HCT116 (cell line): ENCODE measurements around the gene SCARB1. TPM values are rescaled to one million over a fixed set of nuclear protein-coding genes. Genes with fewer than 3 reads are reported as not detected.

Experiments used
- ATAC-seq: fragments of 200-7000 bp; cut with Tn5 transposase; 2 replicates; pipeline ENCODE4 v1.9.1; 2020; ENCODE audit warnings: mild to moderate bottlenecking, moderate library complexity
- BruUV-seq: library from RNA; stranded (reverse); fragments of 400-500 nt; replicated peaks from 2 replicates; lab custom pipeline; 2021; lab: Mats Ljungman, UMichigan
- CTCF ChIA-PET: fragments of 300-600 bp; sonication (Branson Sonifier 250); formaldehyde crosslinking; loops from one replicate; lab custom pipeline; 2021; ENCODE audit warnings: antibody characterized with exemption; lab: Charles Lee
- POLR2A ChIA-PET: fragments of 300-600, 350-600 bp; sonication (Branson Sonifier 250); formaldehyde crosslinking; loops from one replicate; lab custom pipeline; 2021; ENCODE audit warnings: antibody characterized with exemption; lab: Charles Lee
- RAD21 ChIA-PET, 2 experiments: fragments of 300-600 bp; sonication (Branson Sonifier 250); formaldehyde crosslinking; loops; one replicate each; lab custom pipeline; 2023; ENCODE audit warnings: low total read pairs in 2 of 2; ENCODE audit not compliant: uncharacterized antibody in 2 of 2, unreplicated experiment in 2 of 2, low non-redundant PET in 1 of 2; lab: Charles Lee
- DNase-seq: peaks from one replicate; pipeline ENCODE4 v3.0.0-alpha.2; 2010; ENCODE audit warnings: low read depth, low spot score
- H2AFZ ChIP-seq: fragments of 200-600 bp; shearing (Covaris generic), sonication (generic); 2 replicates; pipeline ENCODE4 v1.6.1; 2017; ENCODE audit warnings: low read depth, mixed run types, mixed read lengths, antibody characterized with exemption, low read length; ENCODE audit not compliant: poor library complexity, severe bottlenecking
- H3K27ac ChIP-seq: 2 replicates; pipeline ENCODE4 v1.5.1; 2012; ENCODE audit warnings: low read depth, low read length
- H3K27me3 ChIP-seq: fragments of 200-600 bp; sonication (generic); 2 replicates; pipeline ENCODE4 v1.6.1; 2016; ENCODE audit warnings: mixed run types, low read length, mixed read lengths; ENCODE audit not compliant: insufficient read depth
- H3K36me3 ChIP-seq, 2 experiments: fragments of 200-500 bp in 1 of 2; fragments of 200-600 bp in 1 of 2; sonication (Bioruptor generic) in 1 of 2; sonication (generic) in 1 of 2; 2 replicates each; pipeline versions ENCODE4 v1.5.1 to v1.6.1; 2014 to 2016; ENCODE audit warnings: low read length in 2 of 2, inconsistent platforms in 1 of 2, mixed read lengths in 1 of 2, mixed run types in 1 of 2; ENCODE audit not compliant: insufficient read depth in 2 of 2, control insufficient read depth in 1 of 2
- H3K4me1 ChIP-seq, 2 experiments: fragments of 200-600 bp in 1 of 2; sonication (generic) in 1 of 2; 2 replicates each; pipeline versions ENCODE4 v1.5.1 to v1.6.1; 2012 to 2017; ENCODE audit warnings: low read length in 2 of 2, inconsistent platforms in 1 of 2, mild to moderate bottlenecking in 1 of 2, mixed read lengths in 1 of 2, mixed run types in 1 of 2, moderate library complexity in 1 of 2; ENCODE audit not compliant: insufficient read depth in 2 of 2, control insufficient read depth in 1 of 2
- H3K4me2 ChIP-seq: fragments of 200-600 bp; sonication (generic); 2 replicates; pipeline ENCODE4 v1.6.1; 2017; ENCODE audit warnings: mixed run types, low read length, mixed read lengths
- H3K4me3 ChIP-seq, 2 experiments: fragments of 200-600 bp in 1 of 2; sonication (generic) in 1 of 2; replicated peaks in 1 of 2; 2 replicates each; pipeline ENCODE4 v1.5.1; 2011 to 2016; ENCODE audit warnings: low read length in 2 of 2, control low read depth in 1 of 2, low read depth in 1 of 2, mild to moderate bottlenecking in 1 of 2, mixed read lengths in 1 of 2, mixed run types in 1 of 2
- H3K79me2 ChIP-seq: fragments of 200-600 bp; sonication (generic); 2 replicates; pipeline ENCODE4 v1.6.1; 2017; ENCODE audit warnings: mild to moderate bottlenecking, mixed run types, low read length, moderate library complexity, mixed read lengths; ENCODE audit not compliant: insufficient read depth
- H3K9ac ChIP-seq: fragments of 200-600 bp; sonication (generic); 2 replicates; pipeline ENCODE4 v1.6.1; 2016; ENCODE audit warnings: low read length, mixed read lengths
- H3K9me2 ChIP-seq: fragments of 200-600 bp; sonication (generic), shearing (Covaris generic); 2 replicates; pipeline ENCODE4 v1.6.1; 2017; ENCODE audit warnings: mixed run types, mild to moderate bottlenecking, moderate library complexity; ENCODE audit not compliant: insufficient read depth
- H3K9me3 ChIP-seq, 2 experiments: fragments of 200-500 bp in 1 of 2; fragments of 200-600 bp in 1 of 2; sonication (Bioruptor generic) in 1 of 2; sonication (generic) in 1 of 2; 2 replicates each; pipeline ENCODE4 v1.6.1; 2014 to 2017; ENCODE audit warnings: low read length in 2 of 2, mixed read lengths in 2 of 2, inconsistent platforms in 1 of 2, low read depth in 1 of 2, mild to moderate bottlenecking in 1 of 2, mixed run types in 1 of 2, moderate library complexity in 1 of 2; ENCODE audit not compliant: control insufficient read depth in 1 of 2, insufficient read depth in 1 of 2
- H4K20me1 ChIP-seq: fragments of 200-600 bp; sonication (generic), shearing (Covaris generic); 2 replicates; pipeline ENCODE4 v1.6.1; 2017; ENCODE audit warnings: mixed run types, mild to moderate bottlenecking, moderate library complexity; ENCODE audit not compliant: insufficient read depth
- ATF3 ChIP-seq: IDR thresholded peaks from 2 replicates; pipeline ENCODE4 v1.6.1; 2012
- CBX3 ChIP-seq: IDR thresholded peaks from 2 replicates; pipeline ENCODE4 v1.6.1; 2012; ENCODE audit warnings: low read depth
- EGR1 ChIP-seq: IDR thresholded peaks from 2 replicates; pipeline ENCODE4 v1.6.1; 2012; ENCODE audit warnings: low read depth
- EZH2 ChIP-seq: fragments of 200-600 bp; sonication (generic); IDR thresholded peaks from 2 replicates; pipeline ENCODE4 v1.6.1; 2017; ENCODE audit warnings: antibody characterized with exemption, mixed run types
- FOSL1 ChIP-seq: IDR thresholded peaks from 2 replicates; pipeline ENCODE4 v1.6.1; 2012; ENCODE audit warnings: low read depth
- JUND ChIP-seq: IDR thresholded peaks from 2 replicates; pipeline ENCODE4 v1.6.1; 2012
- POLR2A ChIP-seq: IDR thresholded peaks from 2 replicates; pipeline ENCODE4 v1.7.0; 2011; ENCODE audit warnings: borderline replicate concordance; ENCODE audit not compliant: insufficient read depth, insufficient read length; ENCODE audit errors: extremely low read depth
- RAD21 ChIP-seq: IDR thresholded peaks from 2 replicates; pipeline ENCODE4 v1.6.1; 2012; ENCODE audit warnings: low read depth, mild to moderate bottlenecking
- SRF ChIP-seq: IDR thresholded peaks from 2 replicates; pipeline ENCODE4 v1.6.1; 2012; ENCODE audit warnings: low read depth
- YY1 ChIP-seq: IDR thresholded peaks from 2 replicates; pipeline ENCODE4 v1.6.1; 2011; ENCODE audit warnings: low read length, low read depth, moderate library complexity, mild to moderate bottlenecking; ENCODE audit not compliant: insufficient replicate concordance; ENCODE audit errors: extremely low read depth
- ZNF274 ChIP-seq: fragments of 200-500 bp; sonication (Bioruptor generic); IDR thresholded peaks from 2 replicates; pipeline ENCODE4 v1.6.1; 2014; ENCODE audit warnings: mild to moderate bottlenecking, low read depth, low read length, inconsistent platforms
- intact Hi-C: fragments of 100-400 bp; cut with micrococcal nuclease; formaldehyde crosslinking; loops from 2 replicates; pipeline ENCODE4 v1.10.0; 2022
- total RNA-seq: library from RNA; stranded (reverse); gene quantifications from one replicate; pipeline ENCODE4 v1.2.1, GENCODE V29; 2021; ENCODE audit not compliant: unreplicated experiment

The SCARB1 gene
- total RNA-seq, 1 experiment from 2014 or later: 95.5 TPM

- no peaks in the 10 kb centered on the region for H3K9me3 ChIP-seq
- H3K9me2 ChIP-seq: no peaks in the 10 kb centered on the region
- H3K4me2 ChIP-seq: no peak overlapping the region
- no peaks in the 10 kb centered on the region for H3K27me3 ChIP-seq
- no peaks in the 10 kb centered on the region for H4K20me1 ChIP-seq
- no peak overlapping the region for H3K9ac ChIP-seq
- BruUV-seq: no TSS peak
- intact Hi-C loops: no loop called here
- no peaks in the 10 kb centered on the region for H3K79me2 ChIP-seq
- peaks cover 0 to 8% of the 10 kb centered on the region in 2 experiments; a peak in 2 of 4 replicates for H3K4me1 ChIP-seq
- RAD21 ChIA-PET: no interaction called here
- POLR2A ChIA-PET: no interaction called here
- no peak overlapping the region for H2AFZ ChIP-seq
- H3K36me3 ChIP-seq: peaks cover 6 to 16% of the 10 kb centered on the region in 2 experiments; a peak in 3 of 4 replicates
- no peak for TF ChIP-seq FOSL1
- TF ChIP-seq ZNF274: no peak
- TF ChIP-seq SRF: no peak
- no peak for TF ChIP-seq ATF3
- H3K27ac ChIP-seq: no peak overlapping the region
- DNase-seq (no peak), ATAC-seq (no peak)
- no peak overlapping the region for H3K4me3 ChIP-seq
- CTCF ChIA-PET: no interaction called here
These were observed 57.6 kb downstream of the SCARB1 start for GRCh38 chr12:124805876-124806668.

GRCh38 chr12:124805050-124805449, 58.6 kb downstream of the SCARB1 start:
- no peak overlapping the region for H3K4me3 ChIP-seq
- CTCF ChIA-PET: no interaction called here
- no peak overlapping the region for H3K9ac ChIP-seq
- no peaks in the 10 kb centered on the region for H3K9me2 ChIP-seq
- H2AFZ ChIP-seq: no peak overlapping the region
- POLR2A ChIA-PET: no interaction called here
- intact Hi-C loops: no loop called here
- no peaks in the 10 kb centered on the region for H4K20me1 ChIP-seq
- H3K9me3 ChIP-seq: no peaks in the 10 kb centered on the region
- no peak overlapping the region for H3K4me2 ChIP-seq
- BruUV-seq: no TSS peak
- H3K27me3 ChIP-seq: no peaks in the 10 kb centered on the region
- H3K36me3 ChIP-seq: peaks cover 6 to 22% of the 10 kb centered on the region in 2 experiments; a peak in 3 of 4 replicates
- H3K27ac ChIP-seq: no peak overlapping the region
- ATAC-seq: no peak
- DNase-seq: no peak
- RAD21 ChIA-PET: no interaction called here
- H3K4me1 ChIP-seq: peaks cover 0 to 8% of the 10 kb centered on the region in 2 experiments; a peak in 2 of 4 replicates
- TF ChIP-seq EGR1 (no peak), RAD21 (no peak), CBX3 (no peak), SRF (no peak), YY1 (no peak), JUND (no peak), EZH2 (no peak), POLR2A (no peak)
- no peaks in the 10 kb centered on the region for H3K79me2 ChIP-seq
